ENCODE data around the gene LMF1. TPM values are rescaled to one million over a fixed set of nuclear protein-coding genes. Genes with fewer than 3 reads are reported as not detected.

The LMF1 gene
- polyA plus RNA-seq, 2 donors = 8.2 to 17.2 TPM

GRCh38 chr16:1012135-1012534 lies 41.4 kb upstream of the LMF1 start:
- H3K27me3 ChIP-seq (ENCODE audit: control insufficient read depth in 1 of 2, insufficient read depth in 2 of 2, low read length in 2 of 2) = peaks cover 0 to 5% of the 10 kb centered on the region in 2 donors
- no peak overlapping the region for H3K4me3 ChIP-seq (ENCODE audit: low read depth in 1 of 2, low read length in 2 of 2)
- peaks cover 0 to 5% of the 10 kb centered on the region in 2 donors for H3K4me1 ChIP-seq (ENCODE audit: control insufficient read depth in 2 of 2, insufficient read depth in 2 of 2, low read length in 1 of 2)
- H3K27ac ChIP-seq (ENCODE audit: low read depth in 2 of 2, low read length in 1 of 2) = no peak overlapping the region
- no peaks in the 10 kb centered on the region for H3K36me3 ChIP-seq (ENCODE audit: control insufficient read depth in 2 of 2, insufficient read depth in 2 of 2, low read length in 1 of 2)
- WGBS, 2 donors = 82 to 84% methylated on average over 19 of the region's 19 CpGs
- H3K9me3 ChIP-seq (ENCODE audit: control insufficient read depth in 2 of 2, insufficient read depth in 1 of 2, low read depth in 1 of 2, low read length in 1 of 2) = peaks cover 0 to 3% of the 10 kb centered on the region in 2 donors

- Histone ChIP-seq H3K9me3 (ENCODE audit: control insufficient read depth in 2 of 2, insufficient read depth in 1 of 2, low read depth in 1 of 2, low read length in 1 of 2) (peaks cover 0 to 3% of the 10 kb centered on the region in 2 donors), H3K4me1 (ENCODE audit: control insufficient read depth in 2 of 2, insufficient read depth in 2 of 2, low read length in 1 of 2) (peaks cover 0 to 8% of the 10 kb centered on the region in 2 donors), H3K27ac (ENCODE audit: low read depth in 2 of 2, low read length in 1 of 2) (no peak overlapping the region), H3K36me3 (ENCODE audit: control insufficient read depth in 2 of 2, insufficient read depth in 2 of 2, low read length in 1 of 2) (no peaks in the 10 kb centered on the region), H3K4me3 (ENCODE audit: low read depth in 1 of 2, low read length in 2 of 2) (no peak overlapping the region), H3K27me3 (ENCODE audit: control insufficient read depth in 1 of 2, insufficient read depth in 2 of 2, low read length in 2 of 2) (peaks cover 0 to 5% of the 10 kb centered on the region in 2 donors)
- 79 to 80% methylated on average over 33 to 37 of the region's 37 CpGs for WGBS, 2 donors
Measured at GRCh38 chr16:1011316-1012082, 40.7 kb upstream of the LMF1 start.

- H3K36me3 ChIP-seq (ENCODE audit: control insufficient read depth in 2 of 2, insufficient read depth in 2 of 2, low read length in 1 of 2) = no peaks in the 10 kb centered on the region
- WGBS, 2 donors = 72 to 74% methylated on average over 16 of the region's 16 CpGs
- H3K4me1 ChIP-seq (ENCODE audit: control insufficient read depth in 2 of 2, insufficient read depth in 2 of 2, low read length in 1 of 2) = peaks cover 0 to 8% of the 10 kb centered on the region in 2 donors
- peaks cover 0 to 5% of the 10 kb centered on the region in 2 donors for H3K27me3 ChIP-seq (ENCODE audit: control insufficient read depth in 1 of 2, insufficient read depth in 2 of 2, low read length in 2 of 2)
- H3K27ac ChIP-seq (ENCODE audit: low read depth in 2 of 2, low read length in 1 of 2) = no peak overlapping the region
- H3K4me3 ChIP-seq (ENCODE audit: low read depth in 1 of 2, low read length in 2 of 2) = no peak overlapping the region
- H3K9me3 ChIP-seq (ENCODE audit: control insufficient read depth in 2 of 2, insufficient read depth in 1 of 2, low read depth in 1 of 2, low read length in 1 of 2) = peaks cover 0 to 3% of the 10 kb centered on the region in 2 donors
Measured at GRCh38 chr16:1010815-1011214, 40.0 kb upstream of the LMF1 start.

- peaks cover 0 to 8% of the 10 kb centered on the region in 2 donors for H3K4me1 ChIP-seq (ENCODE audit: control insufficient read depth in 2 of 2, insufficient read depth in 2 of 2, low read length in 1 of 2)
- H3K27ac ChIP-seq (ENCODE audit: low read depth in 2 of 2, low read length in 1 of 2) = no peak overlapping the region
- H3K9me3 ChIP-seq (ENCODE audit: control insufficient read depth in 2 of 2, insufficient read depth in 1 of 2, low read depth in 1 of 2, low read length in 1 of 2) = peaks cover 0 to 3% of the 10 kb centered on the region in 2 donors
- no peak overlapping the region for H3K4me3 ChIP-seq (ENCODE audit: low read depth in 1 of 2, low read length in 2 of 2)
- 44 to 46% methylated on average over 20 of the region's 20 CpGs for WGBS, 2 donors
- H3K36me3 ChIP-seq (ENCODE audit: control insufficient read depth in 2 of 2, insufficient read depth in 2 of 2, low read length in 1 of 2) = no peaks in the 10 kb centered on the region
- H3K27me3 ChIP-seq (ENCODE audit: control insufficient read depth in 1 of 2, insufficient read depth in 2 of 2, low read length in 2 of 2) = peaks cover 0 to 5% of the 10 kb centered on the region in 2 donors
Measured at GRCh38 chr16:1010251-1010650, 39.5 kb upstream of the LMF1 start.

- no peak overlapping the region for H3K4me3 ChIP-seq (ENCODE audit: low read depth in 1 of 2, low read length in 2 of 2)
- H3K36me3 ChIP-seq (ENCODE audit: control insufficient read depth in 2 of 2, insufficient read depth in 2 of 2, low read length in 1 of 2) = no peaks in the 10 kb centered on the region
- WGBS, 2 donors = 71 to 77% methylated on average over 30 of the region's 30 CpGs
- peaks cover 0 to 8% of the 10 kb centered on the region in 2 donors for H3K4me1 ChIP-seq (ENCODE audit: control insufficient read depth in 2 of 2, insufficient read depth in 2 of 2, low read length in 1 of 2)
- H3K27me3 ChIP-seq (ENCODE audit: control insufficient read depth in 1 of 2, insufficient read depth in 2 of 2, low read length in 2 of 2) = peaks cover 0 to 5% of the 10 kb centered on the region in 2 donors
- peaks cover 0 to 3% of the 10 kb centered on the region in 2 donors for H3K9me3 ChIP-seq (ENCODE audit: control insufficient read depth in 2 of 2, insufficient read depth in 1 of 2, low read depth in 1 of 2, low read length in 1 of 2)
- H3K27ac ChIP-seq (ENCODE audit: low read depth in 2 of 2, low read length in 1 of 2) = no peak overlapping the region
Measured at GRCh38 chr16:1009358-1010150, 38.8 kb upstream of the LMF1 start.

- Histone ChIP-seq H3K4me3 (ENCODE audit: low read depth in 1 of 2, low read length in 2 of 2) (no peak overlapping the region), H3K9me3 (ENCODE audit: control insufficient read depth in 2 of 2, insufficient read depth in 1 of 2, low read depth in 1 of 2, low read length in 1 of 2) (peaks cover 0 to 2% of the 10 kb centered on the region in 2 donors), H3K27me3 (ENCODE audit: control insufficient read depth in 1 of 2, insufficient read depth in 2 of 2, low read length in 2 of 2) (peaks cover 0 to 5% of the 10 kb centered on the region in 2 donors), H3K4me1 (ENCODE audit: control insufficient read depth in 2 of 2, insufficient read depth in 2 of 2, low read length in 1 of 2) (peaks cover 0 to 16% of the 10 kb centered on the region in 2 donors), H3K27ac (ENCODE audit: low read depth in 2 of 2, low read length in 1 of 2) (no peak overlapping the region), H3K36me3 (ENCODE audit: control insufficient read depth in 2 of 2, insufficient read depth in 2 of 2, low read length in 1 of 2) (no peaks in the 10 kb centered on the region)
- 82 to 88% methylated on average over 14 of the region's 14 CpGs for WGBS, 2 donors
Measured at GRCh38 chr16:1008085-1008484, 37.3 kb upstream of the LMF1 start.

GRCh38 chr16:1007284-1007850 lies 36.6 kb upstream of the LMF1 start:
- Histone ChIP-seq H3K27me3 (ENCODE audit: control insufficient read depth in 1 of 2, insufficient read depth in 2 of 2, low read length in 2 of 2) (peaks cover 0 to 5% of the 10 kb centered on the region in 2 donors), H3K4me1 (ENCODE audit: control insufficient read depth in 2 of 2, insufficient read depth in 2 of 2, low read length in 1 of 2) (peaks cover 0 to 21% of the 10 kb centered on the region in 2 donors), H3K27ac (ENCODE audit: low read depth in 2 of 2, low read length in 1 of 2) (no peak overlapping the region), H3K9me3 (ENCODE audit: control insufficient read depth in 2 of 2, insufficient read depth in 1 of 2, low read depth in 1 of 2, low read length in 1 of 2) (no peaks in the 10 kb centered on the region), H3K36me3 (ENCODE audit: control insufficient read depth in 2 of 2, insufficient read depth in 2 of 2, low read length in 1 of 2) (no peaks in the 10 kb centered on the region), H3K4me3 (ENCODE audit: low read depth in 1 of 2, low read length in 2 of 2) (no peak overlapping the region)
- 55 to 58% methylated on average over 16 of the region's 16 CpGs for WGBS, 2 donors

GRCh38 chr16:1006781-1007180 lies 36.0 kb upstream of the LMF1 start:
- Histone ChIP-seq H3K27ac (ENCODE audit: low read depth in 2 of 2, low read length in 1 of 2) (no peak overlapping the region), H3K27me3 (ENCODE audit: control insufficient read depth in 1 of 2, insufficient read depth in 2 of 2, low read length in 2 of 2) (peaks cover 0 to 5% of the 10 kb centered on the region in 2 donors)
- WGBS, 2 donors = 88 to 89% methylated on average over 25 of the region's 25 CpGs

GRCh38 chr16:1005286-1005685 lies 34.5 kb upstream of the LMF1 start:
- no peaks in the 10 kb centered on the region for H3K36me3 ChIP-seq (ENCODE audit: control insufficient read depth in 2 of 2, insufficient read depth in 2 of 2, low read length in 1 of 2)
- peaks cover 0 to 22% of the 10 kb centered on the region in 2 donors for H3K4me1 ChIP-seq (ENCODE audit: control insufficient read depth in 2 of 2, insufficient read depth in 2 of 2, low read length in 1 of 2)
- no peaks in the 10 kb centered on the region for H3K9me3 ChIP-seq (ENCODE audit: control insufficient read depth in 2 of 2, insufficient read depth in 1 of 2, low read depth in 1 of 2, low read length in 1 of 2)
- WGBS, 2 donors = 83 to 84% methylated on average over 11 of the region's 11 CpGs
- no peak overlapping the region for H3K27ac ChIP-seq (ENCODE audit: low read depth in 2 of 2, low read length in 1 of 2)
- peaks cover 0 to 5% of the 10 kb centered on the region in 2 donors for H3K27me3 ChIP-seq (ENCODE audit: control insufficient read depth in 1 of 2, insufficient read depth in 2 of 2, low read length in 2 of 2)
- no peak overlapping the region for H3K4me3 ChIP-seq (ENCODE audit: low read depth in 1 of 2, low read length in 2 of 2)

More at GRCh38 chr16:1006781-1007180, 36.0 kb upstream of the LMF1 start:
- H3K36me3 ChIP-seq (ENCODE audit: control insufficient read depth in 2 of 2, insufficient read depth in 2 of 2, low read length in 1 of 2) = no peaks in the 10 kb centered on the region
- no peaks in the 10 kb centered on the region for H3K9me3 ChIP-seq (ENCODE audit: control insufficient read depth in 2 of 2, insufficient read depth in 1 of 2, low read depth in 1 of 2, low read length in 1 of 2)
- no peak overlapping the region for H3K4me3 ChIP-seq (ENCODE audit: low read depth in 1 of 2, low read length in 2 of 2)
- peaks cover 0 to 22% of the 10 kb centered on the region in 2 donors for H3K4me1 ChIP-seq (ENCODE audit: control insufficient read depth in 2 of 2, insufficient read depth in 2 of 2, low read length in 1 of 2)
